GM21367 (cell line): ENCODE results near the gene PPIH.
"Not testable (repeated sequence)": the region's sequence is repeated elsewhere in the genome, so short reads cannot be mapped to it uniquely, and the experiment has no call there.

ENCODE experiments used
- ATAC-seq: cut with Tn5 transposase; IDR thresholded peaks from one replicate; pipeline ENCODE4 v1.9.1; 2021; ENCODE audit not compliant: unreplicated experiment

PPIH gene

GRCh38 chr1:42657981-42658876 lies at the start of gene PPIH:
PPIH (plus strand) TSS chr1:42658423; CDS start chr1:42658447, 24 bp downstream.
- peak; percentile 90 for ATAC-seq

GRCh38 chr1:42613803-42614131 lies 44.5 kb upstream of the PPIH start:
- no peak for ATAC-seq

- no peak for ATAC-seq
Observed at GRCh38 chr1:42618866-42619265, 39.4 kb upstream of the PPIH start.

- no peak for ATAC-seq
Observed at GRCh38 chr1:42620307-42620706, 37.9 kb upstream of the PPIH start.

GRCh38 chr1:42621180-42621579 lies 37.0 kb upstream of the PPIH start:
- ATAC-seq: not testable (repeated sequence)

GRCh38 chr1:42627205-42627604 lies 31.0 kb upstream of the PPIH start:
- not testable (repeated sequence) for ATAC-seq

- no peak for ATAC-seq
Observed at GRCh38 chr1:42639116-42639515, 19.1 kb upstream of the PPIH start.

GRCh38 chr1:42646056-42646455 lies 12.2 kb upstream of the PPIH start:
- ATAC-seq: no peak

GRCh38 chr1:42657201-42657600 lies 1.0 kb upstream of the PPIH start:
- ATAC-seq: no peak

- ATAC-seq: peak; percentile 12
Observed at GRCh38 chr1:42658877-42659337, 684 bp downstream of the PPIH start.

GRCh38 chr1:42660907-42661500 lies 2.8 kb downstream of the PPIH start:
- ATAC-seq: no peak

GRCh38 chr1:42669936-42670335 lies 11.7 kb downstream of the PPIH start:
- no peak for ATAC-seq

- no peak for ATAC-seq
Observed at GRCh38 chr1:42670425-42670824, 12.2 kb downstream of the PPIH start.

- no peak for ATAC-seq
Observed at GRCh38 chr1:42674214-42674613, 16.0 kb downstream of the PPIH start.

GRCh38 chr1:42674682-42675081 lies 16.5 kb downstream of the PPIH start:
- no peak for ATAC-seq

GRCh38 chr1:42675467-42675866 lies 17.2 kb downstream of the PPIH start:
- ATAC-seq: no peak

GRCh38 chr1:42676534-42677087 lies 18.4 kb downstream of the PPIH start:
- no peak for ATAC-seq

GRCh38 chr1:42679364-42679983 lies 21.3 kb downstream of the PPIH start:
- ATAC-seq: no peak

GRCh38 chr1:42680055-42680454 lies 21.8 kb downstream of the PPIH start:
- no peak for ATAC-seq

- no peak for ATAC-seq
Observed at GRCh38 chr1:42680921-42681683, 22.9 kb downstream of the PPIH start.
